HG03045 (cell line): ENCODE measurements around the gene POLR1A.

ENCODE experiments used
- ATAC-seq: cut with Tn5 transposase; IDR thresholded peaks from one replicate; pipeline ENCODE4 v1.9.1; 2021; ENCODE audit warnings: mild to moderate bottlenecking, moderate library complexity; ENCODE audit not compliant: unreplicated experiment

Gene POLR1A

DNA sequence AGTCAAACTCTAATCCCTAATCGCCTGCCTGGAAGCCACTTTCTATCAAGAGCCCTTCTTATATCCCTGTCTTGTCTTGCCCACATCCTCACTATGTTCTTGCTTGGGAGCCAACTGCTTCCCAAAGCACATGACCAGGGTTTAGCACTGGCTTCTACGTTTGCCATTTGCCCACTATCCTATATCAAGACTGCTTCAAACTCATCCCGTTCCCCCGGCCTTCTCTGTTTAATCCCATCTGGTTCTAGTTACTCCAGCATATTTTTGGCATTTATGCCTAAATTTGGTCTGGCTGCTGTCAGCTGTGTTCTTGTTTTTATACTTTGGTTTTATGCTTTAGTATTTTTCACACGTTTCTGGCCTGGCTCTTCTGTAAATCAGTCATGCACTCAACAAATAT, 40.2 kb downstream of the POLR1A start:
- ATAC-seq = no peak

DNA sequence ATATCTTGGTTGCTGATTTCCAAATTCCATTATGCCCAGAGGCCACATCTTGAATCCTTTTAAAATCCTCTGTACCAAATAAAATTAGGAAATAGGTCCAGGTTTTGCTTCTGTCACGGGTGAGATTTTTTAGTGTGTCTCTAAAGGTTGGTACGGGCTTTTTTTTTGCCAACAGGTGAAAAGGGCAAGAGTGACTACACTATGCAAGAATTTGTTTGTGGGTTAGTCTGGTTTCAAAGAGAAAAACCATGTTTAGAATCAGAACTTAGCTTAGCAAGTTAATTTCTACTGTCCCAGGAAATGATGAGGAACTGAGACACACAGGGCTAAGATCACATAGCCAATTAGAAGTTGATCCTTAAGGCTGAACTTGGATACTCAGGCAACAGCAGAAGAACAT, 41.7 kb downstream of the POLR1A start:
- ATAC-seq = no peak

DNA sequence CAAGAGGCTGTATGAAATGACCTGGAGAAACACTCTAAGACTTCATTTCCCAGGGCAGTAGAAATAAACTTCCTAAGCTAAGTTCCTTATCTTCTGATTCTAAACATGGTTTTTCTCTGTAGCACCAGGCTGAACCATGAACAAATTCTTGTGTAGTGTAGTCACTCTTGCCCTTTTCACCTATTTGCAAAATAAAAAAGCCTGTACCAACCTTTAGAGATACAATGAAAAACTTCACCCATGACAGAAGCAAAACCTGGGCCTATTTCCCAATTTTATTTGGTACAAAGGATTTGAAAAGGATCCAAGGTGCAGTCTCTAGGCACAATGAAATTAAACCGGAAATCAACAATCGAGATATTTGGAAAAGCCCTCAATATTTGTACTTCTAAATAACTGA, 43.6 kb downstream of the POLR1A start:
- ATAC-seq = no peak

DNA sequence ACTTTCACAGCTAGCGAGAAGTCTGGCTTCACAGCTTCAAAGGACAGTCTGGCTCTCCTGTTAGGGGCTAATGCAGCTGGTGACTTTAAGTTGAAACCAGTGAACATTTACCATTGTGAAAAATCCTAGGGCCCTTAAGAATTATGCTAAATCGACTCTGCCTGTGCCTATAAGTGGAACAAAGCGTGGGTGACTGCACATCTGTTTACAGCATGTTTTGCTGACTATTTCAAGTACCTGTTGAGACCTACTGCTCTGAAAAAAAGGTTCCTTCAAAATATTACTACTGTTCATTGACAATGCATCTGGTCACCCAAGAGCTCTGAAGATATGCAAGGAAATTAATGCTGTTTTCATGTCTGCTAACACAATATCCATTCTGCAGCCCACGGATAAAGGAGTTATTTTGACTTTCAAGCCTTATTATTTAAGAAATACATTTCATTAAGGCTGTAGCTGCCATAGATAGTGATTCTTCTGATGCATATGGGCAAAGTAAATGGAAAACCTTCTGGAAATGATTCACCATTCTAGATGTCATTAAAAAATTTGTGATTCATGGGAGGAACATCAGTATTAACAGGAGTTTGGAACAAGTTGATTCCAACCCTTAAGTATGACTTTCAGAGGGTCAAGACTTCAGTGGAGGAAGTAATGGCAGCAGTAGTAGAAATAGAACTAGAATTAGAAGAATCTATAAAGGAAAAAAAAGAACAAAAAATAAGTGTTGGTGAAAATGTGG, 48.9 kb downstream of the POLR1A start:
- no peak for ATAC-seq

DNA sequence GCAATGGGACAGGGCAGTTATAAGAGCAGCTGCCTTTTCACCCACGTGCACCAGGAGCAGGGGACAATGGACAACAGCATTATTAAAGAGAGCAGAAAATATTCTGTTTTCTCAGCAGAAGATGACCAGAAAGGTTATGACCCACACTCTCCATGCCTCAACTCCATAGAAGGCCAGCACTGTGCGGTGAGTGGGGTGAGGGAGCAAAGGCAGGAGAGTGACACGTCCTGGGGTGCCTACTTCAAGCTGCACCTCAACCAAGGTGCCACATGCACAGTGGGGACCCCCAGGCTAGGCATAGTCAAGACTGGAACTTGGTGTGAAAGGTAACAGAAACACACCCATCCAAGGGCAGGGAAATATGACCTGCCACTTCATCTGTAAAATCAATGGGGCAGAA, 50.4 kb downstream of the POLR1A start:
- no peak for ATAC-seq

DNA sequence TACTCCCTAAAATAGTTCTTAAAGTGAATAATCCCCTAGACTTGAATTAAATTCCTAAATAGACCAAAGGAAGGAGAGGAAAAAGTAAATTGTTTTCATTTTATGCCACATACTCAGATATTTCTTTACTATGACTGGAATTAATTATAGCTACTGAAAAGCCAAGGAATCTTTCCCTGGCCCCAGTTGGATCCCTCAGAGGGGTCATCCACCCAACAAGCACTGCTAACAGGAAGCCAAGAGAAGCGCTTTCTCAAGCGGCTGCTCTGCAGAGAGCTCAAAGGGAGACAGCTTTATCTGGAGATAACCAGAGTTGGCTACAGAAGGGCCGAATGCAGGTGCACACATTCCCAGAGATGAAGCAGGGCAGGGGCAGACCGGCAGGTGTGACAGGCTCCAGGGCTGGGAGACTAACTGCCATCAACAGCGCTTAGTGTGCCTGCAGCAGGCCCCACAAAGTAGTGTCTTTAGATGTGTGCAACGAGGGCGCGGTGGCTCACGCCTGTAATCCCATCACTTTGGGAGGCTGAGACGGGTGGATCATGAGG, 51.1 kb downstream of the POLR1A start:
- no peak for ATAC-seq

DNA sequence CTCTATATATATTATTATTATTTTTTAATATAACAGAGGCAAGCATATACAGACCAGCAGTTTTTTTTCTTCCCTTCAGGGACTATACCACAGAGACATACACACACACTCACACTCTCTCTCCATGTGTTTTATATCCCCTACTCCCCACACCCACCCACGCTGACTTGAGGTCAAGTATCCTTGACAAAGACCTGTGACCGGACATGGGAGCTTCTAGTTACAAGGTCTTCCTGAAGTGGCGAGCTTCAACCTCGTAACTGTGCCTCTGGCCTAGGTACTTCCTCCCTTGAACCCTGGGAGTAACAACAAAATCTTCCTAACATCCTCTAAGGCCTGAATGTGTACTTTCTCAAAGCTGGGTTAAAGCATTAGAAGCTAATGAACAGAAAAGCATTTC, 52.5 kb downstream of the POLR1A start:
- ATAC-seq = no peak

DNA sequence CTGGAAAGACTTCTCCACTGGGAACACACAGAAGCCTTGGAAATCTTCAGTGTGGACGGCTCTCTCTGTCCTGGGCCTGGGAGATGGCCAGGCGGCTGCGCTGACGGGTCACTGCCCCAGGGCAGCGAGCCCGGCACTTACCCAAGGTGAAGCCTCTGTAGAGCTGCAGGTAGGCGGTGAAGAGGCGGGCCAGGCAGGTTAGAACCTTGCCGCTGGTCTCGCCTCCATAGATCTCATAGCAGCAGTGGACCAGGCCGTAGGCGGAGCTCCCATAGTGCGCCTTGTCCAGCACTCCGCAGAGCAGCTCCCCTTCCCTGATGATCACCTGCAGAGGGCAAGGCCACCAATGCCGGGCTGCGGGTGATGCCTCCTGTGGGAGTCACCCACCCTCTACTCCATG, 53.0 kb downstream of the POLR1A start:
- ATAC-seq = no peak

DNA sequence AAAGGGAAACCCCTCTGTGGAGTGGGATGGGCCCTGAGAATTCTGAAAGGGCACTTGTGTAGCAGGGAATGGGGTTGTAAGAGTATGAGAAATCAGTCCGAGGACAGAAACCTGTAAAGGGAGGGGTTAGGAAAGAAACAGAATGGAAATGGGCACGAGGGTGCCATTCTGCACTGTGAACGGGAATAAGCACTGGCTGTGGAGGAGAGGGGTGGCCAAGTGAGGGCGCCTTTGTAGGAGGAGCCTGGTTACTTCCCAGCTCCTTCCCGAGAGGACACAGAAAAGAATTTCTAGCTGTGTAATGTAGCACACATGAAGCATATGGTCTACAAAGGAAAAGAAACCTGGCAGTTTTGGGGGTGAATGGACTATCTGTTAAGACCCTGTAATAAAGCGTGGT, 53.4 kb downstream of the POLR1A start:
- no peak for ATAC-seq

DNA sequence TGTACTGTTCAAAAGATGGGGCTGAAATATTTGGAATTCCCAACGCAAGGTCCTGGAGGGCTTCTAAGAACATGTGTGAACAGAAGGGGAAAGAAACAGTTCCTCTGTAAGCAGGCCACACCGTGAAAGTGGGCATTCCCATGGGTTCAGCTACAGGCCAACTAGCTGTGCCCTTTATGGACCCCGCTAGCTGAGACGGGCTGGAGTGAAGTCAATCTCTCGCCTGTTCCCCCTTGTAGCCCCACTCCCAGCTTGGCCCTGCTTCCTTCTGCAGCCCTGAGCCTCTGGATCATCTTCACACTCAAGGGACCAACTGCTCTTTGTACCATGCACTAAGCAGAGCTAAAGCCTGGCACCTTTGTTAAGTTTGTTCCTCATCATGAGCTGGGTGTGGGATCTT, 55.4 kb downstream of the POLR1A start:
- no peak for ATAC-seq

DNA sequence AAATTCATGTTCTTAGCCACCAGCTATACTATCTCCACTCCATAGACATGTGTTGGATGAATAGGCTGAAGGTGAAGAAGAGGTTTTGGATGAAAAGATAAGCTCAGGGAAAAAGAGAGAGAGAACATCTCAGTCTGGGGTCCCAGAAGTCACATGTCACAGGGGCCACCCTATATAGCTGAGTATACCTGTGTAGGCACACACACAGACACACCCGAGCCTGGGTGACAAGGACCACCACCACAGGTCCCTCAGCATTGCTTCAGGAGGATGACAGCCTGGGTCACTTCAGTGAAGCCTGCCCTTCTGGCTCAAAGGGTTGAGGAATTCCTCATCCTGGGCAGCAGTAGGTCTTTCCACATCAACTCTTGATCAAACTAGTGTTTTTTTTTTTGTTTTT, 56.2 kb downstream of the POLR1A start:
- no peak for ATAC-seq

DNA sequence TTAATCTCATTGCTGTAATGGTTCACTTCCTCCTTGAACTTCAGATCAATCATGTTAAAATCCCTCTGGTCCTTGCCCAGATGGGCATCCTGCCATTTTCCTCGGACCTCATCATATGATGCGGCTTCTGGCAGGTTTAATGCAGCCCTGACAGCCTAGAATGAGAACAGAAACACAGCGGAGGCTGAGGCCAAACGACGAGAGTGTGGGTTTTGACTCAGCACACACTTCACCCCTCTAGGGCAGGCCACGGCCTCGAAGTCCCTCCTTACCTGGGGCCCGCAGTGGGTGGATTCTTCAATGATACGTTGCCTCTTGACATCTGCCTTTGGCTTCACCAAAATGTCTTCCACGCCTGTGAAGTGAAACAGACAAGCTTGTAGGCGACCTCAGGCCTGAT, 56.8 kb downstream of the POLR1A start:
- ATAC-seq = no peak

DNA sequence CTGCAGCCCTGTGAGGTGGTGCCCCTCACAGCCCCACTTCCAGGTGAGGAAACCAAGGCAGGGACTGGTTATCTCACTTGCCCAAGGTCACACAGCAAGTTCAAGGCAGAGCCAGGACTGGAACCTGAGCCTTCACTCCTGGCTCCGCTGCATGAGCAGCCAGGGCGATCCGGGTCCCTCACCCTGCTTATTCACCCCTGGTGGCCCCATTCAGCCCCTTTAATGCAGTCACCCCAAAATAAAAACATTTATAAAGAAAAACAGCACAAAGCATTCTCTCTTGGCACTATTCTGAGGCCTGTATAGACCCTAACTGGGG, 57.3 kb downstream of the POLR1A start:
- ATAC-seq = no peak

DNA sequence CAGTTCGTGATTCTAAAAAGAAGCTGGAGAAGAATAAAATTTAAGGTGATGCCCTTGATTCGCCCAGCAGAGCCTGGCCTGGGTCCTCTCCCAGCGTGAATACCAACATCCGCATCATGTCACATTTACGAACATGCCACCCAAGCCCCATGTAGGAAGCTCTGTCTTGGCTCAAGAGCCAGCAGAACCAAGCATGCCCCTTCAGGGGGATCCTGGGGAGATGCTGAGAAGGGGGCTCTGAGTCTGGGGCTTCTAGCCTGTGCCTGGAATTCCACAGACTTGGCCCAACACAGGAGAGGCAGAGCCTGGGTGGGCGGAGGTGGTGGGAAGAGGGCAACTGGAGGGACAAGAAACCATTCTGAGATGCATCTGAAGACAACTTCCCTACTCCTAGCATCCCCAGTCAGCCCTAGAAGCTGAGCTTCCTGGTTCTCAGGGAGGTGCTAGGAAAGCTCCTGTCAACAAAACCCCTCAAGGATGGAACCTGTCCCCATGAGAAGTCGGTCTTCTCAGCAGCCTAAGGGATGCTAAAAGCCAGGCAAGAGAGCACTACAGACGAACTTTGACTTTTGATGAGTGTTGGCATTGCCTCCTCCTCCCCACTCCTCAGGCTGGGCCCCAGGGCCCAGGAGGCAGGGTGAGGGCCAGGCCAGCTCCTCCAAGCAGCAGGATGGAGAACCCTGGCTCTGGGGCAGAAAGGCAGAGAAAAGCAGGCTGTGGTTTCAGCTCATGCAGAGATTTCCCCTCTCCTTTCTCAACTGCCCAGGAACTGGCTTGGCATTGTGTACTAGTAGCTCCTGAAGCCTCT, 57.9 kb downstream of the POLR1A start:
- no peak for ATAC-seq

DNA sequence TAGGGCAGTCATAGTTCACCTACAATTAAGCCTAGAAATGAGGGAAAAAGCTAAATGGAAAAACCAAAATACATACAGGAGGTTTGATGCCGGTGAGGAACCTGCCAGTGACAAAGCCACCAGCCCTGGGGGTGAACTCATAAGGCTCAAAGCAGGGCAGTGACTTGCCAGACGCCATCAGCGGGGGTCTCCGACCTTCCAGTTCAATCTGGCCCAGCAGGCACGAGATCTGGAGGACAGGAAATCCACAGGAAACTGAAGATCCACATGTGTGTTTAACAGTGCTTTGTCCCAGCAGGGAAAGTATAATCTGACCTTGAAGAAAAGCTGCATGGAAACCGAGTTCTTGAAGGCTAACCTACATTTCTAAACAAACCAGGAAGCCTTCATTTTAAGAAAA, 60.1 kb downstream of the POLR1A start:
- ATAC-seq = no peak

DNA sequence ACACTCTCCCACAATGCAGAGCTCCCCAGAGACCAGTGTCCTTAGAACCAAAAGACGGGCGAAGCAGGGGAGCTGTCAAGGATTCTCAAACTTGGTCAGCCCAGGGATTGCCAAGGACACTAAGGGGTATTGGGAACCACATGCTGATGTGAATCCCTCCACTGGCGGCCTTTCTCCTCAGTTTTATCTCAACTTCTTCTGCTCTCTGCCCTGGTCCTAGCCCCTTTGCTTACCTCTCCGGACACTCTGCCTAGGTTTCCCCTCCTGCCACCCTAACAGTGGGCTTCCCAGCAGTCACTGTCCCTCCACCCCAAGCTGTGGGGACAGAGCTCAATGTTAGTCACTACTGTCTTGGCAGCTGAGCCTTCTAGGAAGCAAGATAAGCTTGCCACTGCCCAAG, 61.1 kb downstream of the POLR1A start:
- ATAC-seq = no peak

DNA sequence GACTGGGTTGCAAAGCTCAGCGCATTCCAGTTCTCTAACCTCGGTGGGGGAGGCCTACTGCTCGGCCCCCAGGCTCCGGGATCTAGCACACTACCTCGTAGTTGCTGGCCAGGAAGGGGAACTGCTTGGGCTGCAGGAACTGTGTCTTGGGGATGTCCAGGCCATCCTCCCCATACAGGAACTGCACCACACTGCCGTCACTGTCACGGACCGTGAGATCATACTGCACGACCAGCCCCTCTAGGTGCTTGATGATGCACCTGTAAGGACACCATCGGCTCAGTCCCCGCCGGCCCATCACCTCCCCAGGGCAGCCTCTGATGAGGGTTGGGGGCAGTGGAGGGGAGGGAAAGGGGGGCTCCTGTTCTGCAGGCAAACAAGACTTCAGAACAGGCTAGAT, 61.6 kb downstream of the POLR1A start:
- ATAC-seq = no peak

DNA sequence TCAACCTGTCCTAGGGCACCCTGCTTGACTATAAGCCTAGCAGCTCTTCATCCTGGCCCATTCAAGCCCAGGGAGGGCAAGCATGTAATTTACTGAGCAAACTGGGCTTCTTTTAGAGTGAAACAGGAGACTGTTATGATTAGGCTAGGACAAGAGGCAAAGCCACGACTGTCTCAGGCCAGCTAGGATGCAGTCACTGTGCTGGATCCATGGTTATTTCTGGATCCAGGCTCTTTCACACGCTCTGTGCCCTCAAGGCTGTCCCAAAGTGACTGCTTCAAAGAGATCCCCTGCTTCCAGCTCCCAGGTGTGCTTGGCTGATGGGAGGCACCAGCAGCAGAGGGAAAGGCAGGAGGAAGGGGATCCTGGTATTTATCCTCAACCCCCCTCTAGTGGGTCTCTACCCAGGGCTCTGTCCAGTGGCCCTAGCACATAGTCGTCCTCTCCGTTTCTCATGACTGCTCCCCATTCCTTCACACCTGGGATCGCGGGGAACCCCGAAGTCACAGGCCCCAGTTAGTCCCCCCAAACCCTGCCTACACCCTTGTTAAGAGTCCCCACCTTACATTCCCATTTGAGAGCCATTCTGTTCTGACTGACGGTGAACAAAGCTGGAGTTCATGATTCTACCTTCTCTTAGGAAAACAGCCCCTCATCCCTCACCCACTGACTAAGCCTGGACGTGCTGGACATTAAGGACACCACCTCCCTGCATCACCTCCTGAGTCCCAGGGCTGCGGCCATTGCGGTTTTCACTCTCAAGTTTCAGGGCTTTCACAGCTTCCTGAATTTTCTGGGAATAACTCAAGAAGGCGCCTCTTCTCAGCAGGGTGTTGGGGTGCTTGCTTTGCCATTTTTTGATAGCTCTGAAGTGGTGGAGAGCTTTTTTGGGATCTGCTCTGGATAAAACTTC, 63.2 kb downstream of the POLR1A start:
- no peak for ATAC-seq

DNA sequence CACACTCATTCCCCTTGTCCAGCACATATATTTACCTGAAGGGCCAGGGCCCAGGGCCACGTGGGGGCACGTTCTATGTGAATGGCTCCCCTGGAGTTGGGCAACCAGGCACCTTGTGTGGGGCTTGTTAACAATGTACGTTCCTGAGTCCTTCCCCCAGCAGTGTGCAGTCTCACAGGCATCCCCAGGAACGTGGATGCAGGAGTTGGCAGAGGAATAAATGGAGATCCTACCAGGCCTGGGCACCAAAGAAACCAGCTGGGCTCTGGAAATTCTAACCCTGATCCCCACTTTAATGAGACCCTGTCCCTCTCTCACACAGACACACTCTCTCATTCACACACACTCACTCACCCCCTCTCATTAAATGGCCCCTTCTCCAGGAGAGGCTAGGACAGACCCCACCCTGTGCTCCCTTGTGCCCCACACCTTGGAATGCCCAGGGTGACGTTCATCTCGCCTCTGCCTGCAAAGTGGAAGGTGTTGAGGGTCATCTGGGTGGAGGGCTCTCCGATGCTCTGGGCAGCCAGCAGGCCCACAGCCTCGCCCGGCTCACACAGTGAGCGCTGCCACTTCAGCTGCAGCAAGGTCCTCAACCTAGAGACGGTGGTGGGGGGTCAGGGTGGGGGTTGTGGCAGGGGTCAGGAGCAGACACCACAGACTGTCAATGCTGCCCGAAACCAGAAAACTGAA, 65.6 kb downstream of the POLR1A start:
- no peak for ATAC-seq

DNA sequence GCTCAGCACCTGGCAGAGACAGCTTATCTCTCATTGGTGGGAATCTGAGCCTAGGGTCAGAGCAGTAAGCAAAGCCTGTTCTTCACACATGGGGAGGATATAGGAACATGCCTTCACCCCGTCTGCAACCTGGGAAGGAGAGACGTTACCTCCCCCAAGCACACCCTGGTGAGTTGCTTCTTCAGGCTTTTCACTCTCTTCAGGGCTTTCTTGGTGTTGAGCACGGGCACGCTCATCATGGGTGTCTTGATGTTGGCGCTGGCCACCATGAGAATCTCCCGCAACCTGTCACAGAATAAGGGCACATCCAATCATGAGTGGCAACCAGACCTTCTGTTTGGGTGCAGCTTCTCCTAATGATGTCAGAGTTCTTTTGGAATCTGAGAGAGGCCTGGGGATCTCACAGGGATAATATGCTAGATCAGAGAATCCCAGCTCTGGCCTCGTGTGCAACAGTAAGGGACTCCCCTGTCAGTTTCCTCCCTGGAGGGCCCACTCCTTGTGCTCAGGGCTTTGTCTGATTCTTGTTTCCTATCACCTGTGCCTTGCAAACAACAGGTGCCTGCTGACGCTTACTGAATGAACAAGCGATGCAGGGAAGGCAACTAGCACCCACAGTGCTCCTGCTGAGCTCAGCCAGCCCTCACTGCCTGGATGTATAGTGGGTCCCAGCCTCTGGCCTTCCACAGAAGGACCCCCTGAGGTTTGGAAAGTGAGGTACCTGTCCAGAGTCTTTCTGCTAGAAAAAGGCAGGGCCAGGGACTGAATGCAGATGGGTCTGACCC, 66.3 kb downstream of the POLR1A start:
- ATAC-seq = no peak
